Common myeloid progenitor, CD34-positive (primary cell): ENCODE data around the gene PTPRG.

Experiments used
- CTCF ChIA-PET: fragments of 350-600 bp; sonication (Branson Sonifier 250); formaldehyde crosslinking; loops from one replicate; lab custom pipeline; 2021; ENCODE audit warnings: antibody characterized with exemption; lab: Charles Lee
- POLR2A ChIA-PET: fragments of 350-600 bp; sonication (Branson Sonifier 250); formaldehyde crosslinking; loops from one replicate; lab custom pipeline; 2021; ENCODE audit warnings: antibody characterized with exemption; lab: Charles Lee
- DNase-seq, 3 donors: peaks; one replicate each; pipeline versions ENCODE4 v3.0.0 to v3.0.0-alpha.2; 2013
- H3K27ac ChIP-seq, 2 experiments: 1 replicate in 1 of 2; 2 replicates in 1 of 2; pipeline ENCODE4 v1.7.0; 2013; ENCODE audit warnings: inconsistent platforms in 2 of 2, low read length in 2 of 2, mild to moderate bottlenecking in 2 of 2, low read depth in 1 of 2, moderate library complexity in 1 of 2; ENCODE audit not compliant: severe bottlenecking in 2 of 2, insufficient read depth in 1 of 2, poor library complexity in 1 of 2
- H3K27me3 ChIP-seq, 5 experiments: replicated peaks in 2 of 5; 1 replicate in 3 of 5; 2 replicates in 2 of 5; pipeline versions ENCODE4 v1.6.1 to v1.7.0; 2013; ENCODE audit warnings: low read length in 4 of 5, mild to moderate bottlenecking in 2 of 5, moderate library complexity in 2 of 5, inconsistent platforms in 1 of 5; ENCODE audit not compliant: insufficient read depth in 5 of 5, control insufficient read depth in 4 of 5
- H3K36me3 ChIP-seq, 4 experiments: 1 replicate in 2 of 4; 2 replicates in 2 of 4; pipeline versions ENCODE4 v1.6.1 to v1.7.0; 2013; ENCODE audit warnings: low read length in 3 of 4, control low read depth in 1 of 4, mild to moderate bottlenecking in 1 of 4; ENCODE audit not compliant: control insufficient read depth in 4 of 4, insufficient read depth in 4 of 4
- H3K4me1 ChIP-seq, 4 experiments: 1 replicate in 3 of 4; 2 replicates in 1 of 4; pipeline versions ENCODE4 v1.6.1 to v1.7.1; 2013; ENCODE audit warnings: low read length in 3 of 4, mild to moderate bottlenecking in 3 of 4, control low read depth in 1 of 4, inconsistent platforms in 1 of 4, moderate library complexity in 1 of 4; ENCODE audit not compliant: control insufficient read depth in 4 of 4, insufficient read depth in 4 of 4; ENCODE audit errors: control extremely low read depth in 1 of 4
- H3K4me3 ChIP-seq, 7 experiments: 1 replicate in 4 of 7; 2 replicates in 3 of 7; pipeline versions ENCODE4 v1.5.1 to v1.7.0; 2013; ENCODE audit warnings: mild to moderate bottlenecking in 7 of 7, low read length in 6 of 7, moderate library complexity in 6 of 7, inconsistent platforms in 2 of 7, low read depth in 2 of 7, control low read depth in 1 of 7; ENCODE audit not compliant: insufficient read depth in 4 of 7, control insufficient read depth in 1 of 7; ENCODE audit errors: extremely low read depth in 1 of 7
- H3K9me3 ChIP-seq, 5 experiments: 1 replicate in 4 of 5; 2 replicates in 1 of 5; pipeline versions ENCODE4 v1.6.1 to v1.7.1; 2013; ENCODE audit warnings: low read length in 4 of 5, mild to moderate bottlenecking in 2 of 5, inconsistent platforms in 1 of 5, low read depth in 1 of 5, moderate library complexity in 1 of 5; ENCODE audit not compliant: control insufficient read depth in 4 of 5, insufficient read depth in 2 of 5; ENCODE audit errors: control extremely low read depth in 1 of 5
- WGBS: methylation state at CpG from one replicate; pipeline ENCODE4 v1.1.5; 2013; ENCODE audit not compliant: insufficient coverage; 5-methylcytosine and 5-hydroxymethylcytosine counted together

Gene PTPRG

GRCh38 chr3:61925721-61926120, 364.4 kb downstream of the PTPRG start:
- POLR2A ChIA-PET, result no interaction called here

GRCh38 chr3:61926923-61927322, 365.6 kb downstream of the PTPRG start:
- Histone ChIP-seq H3K27ac (no peak overlapping the region), H3K36me3 (no peaks in the 10 kb centered on the region), H3K9me3 (no peaks in the 10 kb centered on the region), H3K27me3 (peaks cover 0 to 2% (median 0%) of the 10 kb centered on the region in 5 experiments), H3K4me1 (no peaks in the 10 kb centered on the region), H3K4me3 (no peak overlapping the region)
- 100% methylated on average over 2 of the region's 3 CpGs for WGBS
- DNase-seq, result no peak
- ChIA-PET POLR2A (no interaction called here), CTCF (interaction anchor here (2.1 kb wide), 1 partner anchor 10 kb away, joined by 11 read pairs; no protein-coding TSS in a partner anchor)

More at GRCh38 chr3:61925721-61926120, 364.4 kb downstream of the PTPRG start:
- Histone ChIP-seq H3K4me1 (no peaks in the 10 kb centered on the region), H3K9me3 (no peaks in the 10 kb centered on the region), H3K4me3 (no peak overlapping the region), H3K36me3 (no peaks in the 10 kb centered on the region), H3K27me3 (no peaks in the 10 kb centered on the region), H3K27ac (no peak overlapping the region)
- no peak for DNase-seq
- CTCF ChIA-PET, result no interaction called here
- 97% methylated on average over 4 of the region's 5 CpGs for WGBS

GRCh38 chr3:61927332-61927731, 366.0 kb downstream of the PTPRG start:
- ChIA-PET CTCF (interaction anchor here (2.1 kb wide), 1 partner anchor 9 kb away, joined by 11 read pairs; no protein-coding TSS in a partner anchor), POLR2A (no interaction called here)
- WGBS, result 96% methylated on average over 3 of the region's 3 CpGs
- no peaks in the 10 kb centered on the region for H3K9me3 ChIP-seq
- H3K36me3 ChIP-seq, result no peaks in the 10 kb centered on the region
- H3K27ac ChIP-seq, result no peak overlapping the region
- no peaks in the 10 kb centered on the region for H3K4me1 ChIP-seq
- no peak for DNase-seq
- H3K4me3 ChIP-seq, result no peak overlapping the region
- peaks cover 0 to 2% (median 0%) of the 10 kb centered on the region in 5 experiments for H3K27me3 ChIP-seq

GRCh38 chr3:61928039-61928438, 366.7 kb downstream of the PTPRG start:
- no peak for DNase-seq
- POLR2A ChIA-PET, result no interaction called here
- Histone ChIP-seq H3K4me3 (no peak overlapping the region), H3K9me3 (no peaks in the 10 kb centered on the region), H3K4me1 (no peaks in the 10 kb centered on the region), H3K27me3 (peaks cover 0 to 2% (median 0%) of the 10 kb centered on the region in 5 experiments), H3K27ac (no peak overlapping the region), H3K36me3 (no peaks in the 10 kb centered on the region)
- WGBS, result 100% methylated on average over 1 of the region's 3 CpGs
- CTCF ChIA-PET, result interaction anchor here (2.1 kb wide), 1 partner anchor 9 kb away, joined by 11 read pairs; no protein-coding TSS in a partner anchor

DNA sequence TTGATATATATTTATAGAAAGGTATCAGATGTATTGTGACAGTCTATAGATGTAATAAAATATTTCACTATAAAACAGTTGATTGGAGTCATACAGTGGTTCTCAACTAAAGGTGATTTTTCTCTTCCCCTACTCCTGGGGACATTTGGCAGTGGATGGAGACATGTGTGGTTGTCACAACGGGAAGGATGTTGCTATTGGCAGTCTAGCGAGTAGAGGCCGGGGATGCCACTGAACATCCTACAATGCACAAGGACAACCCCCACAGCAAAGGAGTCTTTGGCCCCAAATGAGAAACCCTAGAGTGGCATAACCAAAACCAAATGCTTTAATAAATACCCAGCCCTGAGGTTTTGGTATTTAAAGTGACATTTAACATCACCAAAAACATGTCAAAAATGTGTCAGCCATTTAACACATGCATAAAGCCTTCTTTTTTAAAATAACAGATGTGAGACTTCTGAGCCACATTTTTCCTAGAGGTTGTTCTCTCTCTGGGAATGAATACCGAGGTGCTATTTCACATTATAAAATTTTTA, 367.5 kb downstream of the PTPRG start:
- POLR2A ChIA-PET, result no interaction called here
- CTCF ChIA-PET, result interaction anchor here (1.1 to 2.1 kb wide), 2 partner anchors 8 to 70 kb away, joined by 3 to 11 read pairs; no protein-coding TSS in a partner anchor
- WGBS, result 100% methylated on average over 2 of the region's 4 CpGs
- DNase-seq, result no peak
- Histone ChIP-seq H3K27me3 (peaks cover 0 to 2% (median 0%) of the 10 kb centered on the region in 5 experiments), H3K4me3 (no peak overlapping the region), H3K36me3 (no peaks in the 10 kb centered on the region), H3K9me3 (no peaks in the 10 kb centered on the region), H3K27ac (no peak overlapping the region), H3K4me1 (no peaks in the 10 kb centered on the region)

- no peak overlapping the region for H3K27ac ChIP-seq
- POLR2A ChIA-PET, result no interaction called here
- no peaks in the 10 kb centered on the region for H3K36me3 ChIP-seq
- CTCF ChIA-PET, result interaction anchor here (1.1 kb wide), 1 partner anchor 71 kb away, joined by 3 read pairs; no protein-coding TSS in a partner anchor
- no peak overlapping the region for H3K4me3 ChIP-seq
- H3K27me3 ChIP-seq, result peaks cover 0 to 2% (median 0%) of the 10 kb centered on the region in 5 experiments
- H3K4me1 ChIP-seq, result no peaks in the 10 kb centered on the region
- no peak for DNase-seq
- 98% methylated on average over 7 of the region's 8 CpGs for WGBS
- H3K9me3 ChIP-seq, result no peaks in the 10 kb centered on the region
These were observed 368.2 kb downstream of the PTPRG start for GRCh38 chr3:61929617-61930016.

- Histone ChIP-seq H3K4me3 (no peak overlapping the region), H3K4me1 (no peaks in the 10 kb centered on the region), H3K36me3 (no peaks in the 10 kb centered on the region), H3K27ac (no peak overlapping the region), H3K27me3 (peaks cover 0 to 4% (median 0%) of the 10 kb centered on the region in 5 experiments), H3K9me3 (no peaks in the 10 kb centered on the region)
- CTCF ChIA-PET, result no interaction called here
- 95% methylated on average over 6 of the region's 6 CpGs for WGBS
- no peak for DNase-seq
- POLR2A ChIA-PET, result no interaction called here
These were observed 371.1 kb downstream of the PTPRG start for GRCh38 chr3:61932499-61932898.
